Hematopoietic multipotent progenitor cell (in vitro differentiated cells): ENCODE results near the gene ASB13. TPM values are rescaled to one million over a fixed set of nuclear protein-coding genes. Genes with fewer than 3 reads are reported as not detected.

ENCODE experiments used
- DNase-seq, 3 donors: peaks; one replicate each; pipeline ENCODE4 v3.0.0-alpha.2; 2011 to 2015; ENCODE audit warnings: low read depth in 2 of 3, low spot score in 2 of 3
- total RNA-seq: library from RNA; depleted of rRNA; stranded (reverse); fragments of >200 nt; gene quantifications from one replicate; pipeline ENCODE4 v1.2.3, GENCODE V29; 2012

Gene ASB13
- total RNA-seq, 1 donor, result 38.5 TPM

DNA sequence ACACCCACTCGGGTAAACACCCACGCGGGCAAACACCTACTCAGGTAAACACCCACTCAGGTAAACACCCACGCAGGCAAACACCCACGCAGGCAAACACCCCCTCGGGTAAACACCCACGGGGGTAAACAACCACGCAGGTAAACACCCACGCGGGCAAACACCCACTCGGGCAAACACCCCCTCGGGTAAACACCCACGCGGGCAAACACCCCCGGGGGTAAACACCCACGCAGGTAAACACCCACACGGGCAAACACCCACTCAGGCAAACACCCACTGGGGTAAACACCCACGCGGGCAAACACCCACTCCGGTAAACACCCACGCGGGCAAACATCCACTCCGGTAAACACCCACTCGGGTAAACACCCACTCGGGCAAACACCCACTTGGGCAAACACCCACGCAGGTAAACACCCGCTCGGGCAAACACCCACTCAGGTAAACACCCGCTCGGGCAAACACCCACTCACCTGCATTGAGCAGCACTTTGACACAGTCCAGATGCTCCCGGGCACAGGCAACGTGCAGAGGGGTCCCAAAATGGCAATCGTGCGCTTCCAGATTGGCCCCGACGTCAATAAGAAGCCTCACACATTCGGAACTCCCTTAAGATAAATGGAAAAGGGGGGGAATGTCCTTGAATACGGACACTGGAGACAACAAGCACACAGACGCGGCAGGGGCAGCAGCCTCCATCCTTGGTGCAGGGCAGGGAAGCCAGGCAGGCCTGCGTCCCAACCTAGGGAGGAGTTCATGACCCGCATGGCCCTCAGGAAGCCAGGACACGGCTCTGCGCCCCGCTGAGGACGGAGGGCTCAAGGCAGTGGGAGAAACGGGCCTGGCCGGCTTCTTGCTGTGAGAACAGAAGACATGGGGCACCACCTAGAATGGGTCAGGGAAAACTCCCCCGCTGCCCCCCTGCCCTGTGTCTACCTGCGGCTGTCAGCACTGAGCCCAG is 17.6 kb downstream of the ASB13 start:
- no peak for DNase-seq

DNA sequence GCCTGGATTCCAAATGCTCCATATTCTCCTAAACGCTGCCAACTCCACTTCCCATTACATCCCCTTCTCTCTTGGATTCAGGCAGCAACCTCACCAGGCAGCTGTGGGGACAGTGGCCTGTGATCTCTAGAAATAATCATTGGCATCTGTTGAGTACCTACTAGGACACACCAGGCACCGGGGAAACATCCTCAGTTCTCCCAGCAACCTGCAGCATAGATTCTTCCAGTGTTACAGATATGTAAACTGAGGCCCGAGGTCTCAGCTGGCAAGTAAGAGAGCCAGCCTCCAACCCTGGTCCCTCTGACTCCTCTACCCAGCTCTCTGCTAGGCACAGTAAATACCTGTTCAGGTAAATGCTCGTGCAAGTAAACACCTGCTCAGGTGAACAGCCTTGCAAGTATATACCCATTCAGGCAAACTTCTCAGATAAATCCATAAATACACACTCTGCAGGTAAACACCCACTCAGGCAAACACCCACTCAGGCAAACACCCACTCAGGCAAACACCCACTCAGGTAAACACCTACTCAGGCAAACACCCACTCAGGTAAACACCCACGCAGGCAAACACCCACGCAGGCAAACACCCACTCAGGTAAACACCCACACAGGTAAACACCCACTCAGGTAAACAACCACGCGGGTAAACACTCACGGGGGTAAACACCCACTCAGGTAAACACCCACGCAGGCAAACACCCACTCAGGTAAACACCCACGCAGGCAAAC is 18.7 kb downstream of the ASB13 start:
- DNase-seq, result no peak

DNA sequence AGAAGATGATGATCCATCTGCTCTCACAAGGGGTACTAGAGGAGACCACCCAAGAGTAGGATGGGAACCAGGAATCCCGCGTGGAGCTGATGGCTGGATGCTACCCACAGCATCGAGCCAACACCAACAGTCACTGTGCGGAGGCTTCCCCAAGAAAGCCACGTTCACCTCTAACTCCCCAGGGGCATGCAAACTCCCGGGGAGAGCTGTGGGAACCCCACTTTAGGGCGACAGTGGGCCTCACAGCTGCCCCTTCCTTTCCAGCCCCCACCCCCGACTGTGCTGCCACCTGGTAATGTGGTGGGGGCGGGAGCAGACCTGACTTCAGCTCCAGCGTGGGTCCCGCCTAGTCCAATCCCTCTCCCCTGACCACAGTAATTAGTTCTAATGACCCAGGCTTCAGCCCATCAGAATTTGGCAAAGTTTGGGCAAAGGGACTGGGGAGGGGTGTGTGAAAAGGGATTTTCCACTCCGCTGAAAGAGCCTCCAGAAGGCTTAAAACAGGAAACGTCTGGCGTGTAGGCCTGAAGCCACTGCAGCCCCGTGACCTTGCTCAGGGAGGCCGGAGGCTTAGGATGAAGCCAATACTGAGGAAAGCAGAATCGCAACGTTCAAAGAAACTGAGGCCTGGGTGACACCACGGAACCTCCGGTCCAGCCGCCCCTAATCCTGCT is 20.3 kb downstream of the ASB13 start:
- DNase-seq, result peak in 1 of 3 donors; percentile 48

DNA sequence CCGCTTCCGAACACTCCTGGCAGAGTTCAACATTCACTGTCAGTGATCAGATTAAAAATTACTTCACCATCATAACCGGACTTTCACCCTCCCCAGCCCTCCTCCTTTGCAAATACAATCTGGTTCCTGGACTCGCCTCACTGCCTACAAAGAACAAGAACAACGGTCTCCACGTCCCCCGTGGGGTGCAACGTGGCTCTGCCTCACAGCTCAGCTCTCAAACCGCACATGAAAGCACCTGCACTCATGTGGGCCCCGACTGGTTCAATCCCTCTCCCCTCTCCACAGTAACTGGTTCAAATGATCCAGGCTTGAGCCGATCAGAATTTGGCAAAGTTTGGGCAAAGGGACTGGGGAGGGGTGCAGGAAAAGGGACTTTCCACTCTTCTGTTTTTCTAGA is 21.0 kb downstream of the ASB13 start:
- DNase-seq, result no peak

DNA sequence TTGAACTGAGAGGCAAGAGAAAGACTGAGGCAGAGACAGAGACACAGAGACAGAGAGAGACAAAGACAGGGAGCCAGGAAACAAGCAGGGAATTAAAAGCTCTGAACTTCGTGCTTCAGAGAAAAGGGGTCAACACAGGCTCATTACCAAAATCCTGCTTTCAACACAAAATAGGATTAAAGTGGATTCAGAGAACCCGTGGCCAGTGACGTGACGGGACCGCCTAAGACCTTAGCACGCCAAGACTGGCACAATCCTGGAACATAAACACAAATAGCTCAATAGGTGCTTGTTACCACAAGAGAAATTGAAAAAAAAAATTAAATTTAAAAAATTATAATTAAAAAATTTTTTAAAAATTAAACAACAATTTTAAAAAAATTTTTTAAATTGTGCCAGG is 21.5 kb downstream of the ASB13 start:
- no peak for DNase-seq

DNA sequence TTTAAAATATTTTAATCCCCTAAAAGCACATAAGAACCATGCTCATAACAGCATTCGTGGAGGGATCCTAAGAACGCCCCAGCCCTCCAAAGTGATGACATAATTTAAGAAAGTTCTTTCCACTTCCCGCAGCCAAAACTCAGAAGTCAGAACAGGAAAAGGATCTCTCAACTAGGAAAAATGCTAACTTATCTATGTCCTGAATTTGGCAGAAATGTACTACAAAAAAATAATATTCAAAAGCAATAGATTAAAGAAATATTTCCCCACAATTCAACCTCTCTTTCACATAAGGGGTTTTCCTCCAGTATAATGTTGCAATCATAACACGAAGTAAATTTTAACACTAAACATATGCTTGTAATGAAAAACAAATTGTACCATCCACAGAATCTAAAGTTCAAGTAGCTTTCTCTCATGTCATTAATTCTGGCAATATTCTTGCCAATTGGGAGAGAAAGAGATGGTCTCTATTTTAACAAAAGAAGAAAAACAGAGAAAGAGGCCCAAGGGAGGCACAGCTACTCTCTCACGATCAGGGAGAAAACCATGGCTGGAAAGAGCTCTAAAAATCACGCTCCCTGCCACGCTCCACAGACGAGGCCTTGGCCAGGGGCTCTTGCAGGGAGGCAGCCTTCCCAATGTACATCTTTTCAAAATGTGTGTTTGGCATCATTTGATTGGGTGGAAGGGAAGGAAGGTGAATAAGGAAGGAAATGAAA is 22.9 kb downstream of the ASB13 start:
- DNase-seq, result no peak

DNA sequence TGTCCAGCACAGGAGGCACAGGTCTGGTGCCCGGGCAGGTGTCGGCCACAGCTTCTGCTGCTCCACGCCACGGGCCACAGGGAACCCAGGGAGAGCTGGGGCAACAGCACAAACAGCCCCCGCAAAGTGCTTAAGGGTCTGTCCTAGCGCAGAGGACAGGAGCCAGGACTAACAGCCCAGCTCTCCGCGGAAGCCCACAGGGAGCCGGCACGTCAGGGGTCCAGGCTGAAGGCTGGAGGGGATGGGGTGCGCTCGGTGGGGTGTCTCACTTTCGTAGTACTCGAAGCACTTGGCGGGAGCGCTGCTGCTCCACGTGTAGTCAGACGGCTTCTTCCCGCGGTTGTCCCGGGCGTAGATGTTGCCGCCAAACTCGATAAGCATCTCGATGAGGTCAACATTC is 24.9 kb downstream of the ASB13 start:
- no peak for DNase-seq

DNA sequence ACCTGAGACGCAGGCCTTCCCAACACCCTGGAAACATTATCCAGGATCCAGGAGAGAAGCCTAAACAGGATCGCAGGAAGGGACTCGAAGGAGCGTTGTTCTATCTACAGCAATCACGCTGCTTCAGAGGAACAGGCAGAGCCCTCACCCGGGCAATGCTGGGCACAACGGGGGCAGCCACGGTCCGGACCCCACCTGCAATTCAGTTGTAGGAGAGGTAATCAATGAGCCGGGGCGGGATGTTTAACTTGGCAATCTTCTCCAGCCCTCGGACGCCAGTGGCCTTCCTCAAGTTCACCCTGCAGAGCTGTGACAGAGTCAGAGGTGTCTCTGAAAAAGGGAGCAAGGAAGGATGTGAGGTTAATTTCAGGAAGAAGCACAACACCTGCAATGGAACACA is 25.9 kb downstream of the ASB13 start:
- DNase-seq, result no peak

DNA sequence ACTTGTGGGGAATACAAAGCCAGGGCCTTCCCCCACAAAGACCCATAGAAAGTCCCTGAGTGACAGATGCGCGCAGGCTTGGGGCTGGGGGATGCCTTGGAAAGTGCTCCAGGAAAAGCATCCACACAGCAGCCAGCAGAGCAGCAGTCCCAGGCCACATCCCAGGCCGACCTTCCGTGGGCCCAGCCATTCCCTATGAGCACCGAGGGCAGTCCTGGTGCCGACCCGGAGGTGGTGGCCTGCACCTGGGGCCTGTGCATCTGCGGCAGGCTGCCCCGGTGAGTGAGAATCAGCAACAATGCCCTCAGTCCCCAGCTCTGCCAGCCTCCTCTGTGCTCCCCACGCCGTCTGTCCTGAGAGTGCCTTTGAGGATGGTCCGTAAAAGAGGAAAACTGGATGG is 26.4 kb downstream of the ASB13 start:
- no peak for DNase-seq

DNA sequence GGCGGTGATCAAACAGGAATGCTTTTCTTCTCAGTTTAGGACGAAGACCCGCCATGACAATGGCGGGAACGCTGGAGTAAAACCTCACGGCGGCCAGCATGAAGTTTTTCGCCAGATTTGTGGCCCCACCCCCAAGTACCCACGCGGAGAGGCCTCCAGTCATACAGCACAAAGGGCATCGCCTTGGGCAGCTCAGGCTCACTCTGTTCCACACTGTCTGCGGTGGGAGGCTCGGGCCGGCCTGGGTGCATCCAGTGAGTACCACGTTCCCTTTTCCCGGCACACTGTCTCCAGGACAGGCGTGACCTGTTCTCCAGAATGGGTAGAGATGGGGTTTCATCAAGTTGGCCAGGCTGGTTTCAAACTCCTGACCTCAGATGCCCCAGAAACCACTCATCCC is 27.3 kb downstream of the ASB13 start:
- no peak for DNase-seq

DNA sequence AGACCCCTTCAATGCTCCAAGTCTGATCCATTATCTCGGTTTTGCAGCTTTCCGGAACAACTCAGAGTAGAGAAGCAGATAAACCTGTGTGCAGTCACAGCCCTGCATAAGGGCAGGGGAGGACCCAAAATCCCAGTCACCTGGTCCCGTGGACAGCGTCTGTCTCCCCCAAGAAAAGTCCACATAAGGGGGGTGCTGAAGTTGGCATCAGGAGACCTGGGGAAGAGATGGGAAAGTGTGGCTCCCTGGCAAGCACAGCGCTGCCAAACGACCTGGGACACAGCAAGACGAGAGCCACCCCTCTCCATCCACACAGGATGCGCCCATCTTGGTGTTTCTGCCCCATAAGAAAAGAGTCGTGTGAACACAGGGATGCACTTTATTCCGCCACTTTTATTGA is 27.9 kb downstream of the ASB13 start:
- no peak for DNase-seq

DNA sequence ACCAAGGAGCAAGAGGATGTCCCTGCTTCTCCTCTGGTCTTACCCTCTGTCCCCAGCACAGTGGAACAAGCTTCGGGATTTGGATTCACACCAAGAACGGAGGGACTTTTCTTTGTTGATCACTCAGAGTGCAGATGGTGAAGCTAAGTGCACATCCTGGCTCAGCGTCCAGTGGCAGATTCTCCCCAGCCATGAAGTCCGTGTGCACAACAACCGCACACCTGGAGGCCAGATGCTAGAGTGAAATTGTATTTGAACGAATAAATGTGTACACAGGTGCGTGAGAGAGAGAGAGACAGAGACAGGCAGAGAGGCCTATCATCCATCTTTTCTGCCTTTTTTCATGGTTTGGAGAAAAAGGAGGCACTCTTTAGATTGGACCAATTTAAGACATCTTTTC is 31.5 kb downstream of the ASB13 start:
- no peak for DNase-seq

DNA sequence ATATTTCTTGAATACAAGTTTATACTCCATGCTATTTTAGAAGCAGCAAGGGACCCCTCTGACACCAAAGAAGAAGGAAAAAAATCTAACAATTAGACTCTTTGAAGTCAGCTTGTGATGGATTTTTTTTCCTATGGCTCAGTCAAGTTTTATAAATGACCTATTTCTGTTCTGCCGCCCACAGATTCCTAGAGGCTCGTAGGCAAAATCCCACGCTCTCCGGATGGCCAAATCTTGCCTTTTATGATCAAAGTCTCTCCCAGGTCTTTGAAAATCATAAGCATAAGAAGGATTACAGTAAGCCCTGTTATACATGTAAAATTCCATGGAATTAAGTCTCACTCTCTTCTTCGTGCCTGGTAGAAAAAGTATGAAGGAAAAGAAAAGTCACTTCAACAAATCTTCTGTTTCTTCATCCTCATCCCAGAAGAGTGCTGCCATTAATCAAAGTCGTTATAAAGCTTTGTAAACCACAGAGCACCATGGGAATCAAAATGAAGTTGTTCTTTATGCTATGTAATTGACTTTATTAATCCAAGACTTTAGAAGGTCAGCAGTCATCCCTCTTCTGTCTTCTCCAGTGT is 33.1 kb downstream of the ASB13 start:
- no peak for DNase-seq

DNA sequence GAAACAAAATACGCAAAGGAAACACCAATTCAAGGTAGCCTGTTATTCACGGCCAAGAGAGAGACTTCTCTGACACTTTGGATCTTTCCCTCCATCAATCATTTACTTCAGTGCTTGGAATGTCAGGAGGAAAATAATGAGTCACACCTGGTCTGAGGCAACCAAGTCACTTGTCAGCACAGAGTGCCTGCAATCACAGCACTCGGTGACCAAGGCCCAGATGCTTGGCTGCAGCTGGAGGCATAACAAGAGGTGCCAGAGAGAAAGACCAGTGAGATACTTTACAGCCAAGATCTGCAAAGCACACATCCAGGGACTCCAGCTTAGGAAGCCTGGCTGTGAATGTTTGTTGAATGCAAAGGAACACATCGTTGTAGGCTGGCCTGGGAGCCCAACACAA is 33.9 kb downstream of the ASB13 start:
- DNase-seq, result no peak

DNA sequence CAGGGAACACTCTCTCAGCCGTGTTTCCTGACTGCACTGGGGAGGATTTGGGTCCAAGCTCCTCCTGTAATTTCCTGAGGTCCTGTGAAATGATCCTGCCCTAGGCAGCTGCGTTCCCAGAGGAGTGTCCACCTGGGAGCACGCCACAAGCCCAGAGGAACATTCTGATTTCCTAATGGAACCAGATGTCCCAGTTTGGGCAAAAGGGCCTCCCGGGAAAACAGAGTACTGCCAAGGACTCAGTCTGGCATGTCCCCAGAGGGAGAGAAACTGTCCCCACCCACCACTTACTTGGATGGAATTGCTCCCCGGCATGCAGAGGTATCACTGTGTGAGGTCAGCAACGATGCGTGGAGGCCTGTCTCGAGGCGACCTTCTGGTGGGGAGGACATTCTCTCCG is 34.5 kb downstream of the ASB13 start:
- DNase-seq, result no peak

DNA sequence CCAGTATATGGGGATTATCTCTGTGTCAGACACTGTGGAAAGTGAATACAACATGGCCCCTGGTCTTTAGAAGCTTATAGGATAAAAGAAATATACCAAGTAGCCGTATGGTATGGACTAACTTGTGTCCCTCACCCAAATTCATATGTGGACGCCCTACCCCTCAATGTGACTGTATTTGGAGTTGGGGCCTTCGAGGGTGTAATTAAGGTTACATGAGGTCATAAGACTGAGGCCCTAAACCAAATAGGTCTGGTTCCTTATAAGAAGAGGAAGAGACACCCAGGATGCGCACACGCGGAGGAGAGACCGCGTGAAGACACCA is 36.3 kb downstream of the ASB13 start:
- no peak for DNase-seq

DNA sequence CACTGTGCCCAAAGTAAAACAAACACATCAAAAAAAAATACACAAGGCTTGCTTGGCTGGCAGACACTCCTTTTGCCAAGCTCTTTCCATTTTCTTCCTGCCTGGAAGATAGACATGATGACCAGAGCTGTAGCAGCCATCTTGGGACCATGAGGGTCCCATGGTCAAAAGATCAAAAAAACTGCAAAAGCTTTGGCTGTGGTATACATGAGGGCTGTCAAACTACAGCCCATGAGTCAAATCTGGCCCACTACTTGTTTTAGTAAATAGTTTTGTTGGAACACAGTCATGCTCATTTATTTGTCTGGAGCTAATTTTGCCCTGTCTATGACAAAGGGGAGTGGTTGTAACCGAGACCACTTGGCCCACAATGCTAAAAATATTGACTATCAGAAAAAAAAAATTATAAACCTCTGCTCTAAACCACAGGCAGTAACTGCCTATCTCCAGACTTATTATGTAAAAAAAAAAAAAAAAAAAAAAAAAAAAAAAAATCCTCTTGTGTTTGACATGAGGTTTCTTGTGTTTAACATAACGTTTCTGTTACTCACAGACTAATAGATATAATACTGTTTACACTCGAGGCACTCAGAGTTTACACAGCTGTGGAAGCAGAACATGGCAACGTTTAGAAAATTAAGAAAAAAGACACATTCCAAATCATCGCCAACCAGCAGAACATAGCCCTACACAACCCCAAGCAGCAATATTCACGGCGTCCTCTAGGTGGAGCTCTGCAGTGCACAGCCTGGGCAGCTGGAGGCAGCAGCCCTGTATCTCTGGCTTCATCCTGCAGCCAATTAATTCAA is 36.9 kb downstream of the ASB13 start:
- DNase-seq, result peak; percentile 73 to 89 (median 80)

DNA sequence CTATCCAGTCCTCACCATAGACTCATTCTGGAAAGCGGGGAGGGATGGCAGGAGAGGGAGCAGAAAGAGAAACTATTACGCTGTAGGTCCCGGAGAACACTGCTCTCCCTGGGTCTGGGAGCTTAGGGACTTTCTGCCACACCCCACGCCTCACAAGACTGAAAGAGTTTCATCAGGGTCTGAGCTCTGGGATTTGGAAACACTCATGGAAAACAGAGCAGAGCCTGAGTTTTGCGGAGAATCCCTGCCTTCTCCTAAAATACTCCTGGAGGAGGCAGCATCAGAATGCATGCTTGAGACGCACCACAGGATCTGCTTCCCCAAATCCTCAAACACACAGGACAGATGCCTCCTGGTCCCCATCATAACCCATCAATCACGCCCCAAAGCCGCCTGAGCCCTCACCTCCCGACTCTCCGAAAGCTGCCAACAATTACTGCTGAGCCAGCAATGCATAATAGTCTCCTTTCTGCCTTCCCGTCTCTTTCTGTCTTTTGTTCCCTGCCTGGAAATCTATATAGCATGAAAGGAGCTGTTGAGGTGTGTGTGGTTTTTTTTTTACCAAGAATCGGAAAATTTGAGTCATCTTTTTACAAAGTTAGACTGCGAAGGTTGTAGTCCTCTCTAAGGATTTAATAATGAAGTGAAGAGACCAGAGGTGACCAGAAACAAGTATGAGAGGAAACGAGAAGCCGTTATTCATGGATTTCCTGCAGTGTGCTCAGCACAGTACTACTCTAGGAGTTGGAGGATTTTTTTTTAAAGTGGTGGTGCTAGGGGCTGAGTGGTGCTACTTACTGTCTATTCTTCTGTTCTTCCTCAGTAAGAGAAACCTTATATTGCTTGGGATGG is 37.7 kb downstream of the ASB13 start:
- DNase-seq, result peak in 2 of 3 donors; percentile 38 to 62
